OCI-LY7 (cell line): ENCODE data around the gene CDK4.

Source experiments
- CTCF ChIP-seq: fragments of 200-600 bp; sonication (generic); conservative IDR thresholded peaks from 2 replicates; pipeline ENCODE4 v1.5.1; 2014; ENCODE audit warnings: mild to moderate bottlenecking, antibody characterized with exemption, low read length, moderate library complexity, mixed read lengths
- EZH2phosphoT487 ChIP-seq: fragments of 200-600 bp; sonication (generic); IDR thresholded peaks from 2 replicates; pipeline ENCODE4 v1.6.1; 2018; ENCODE audit warnings: low read depth, borderline replicate concordance, mild to moderate bottlenecking, mixed run types, antibody characterized with exemption, low read length, moderate library complexity, mixed read lengths

GRCh38 chr12:57771873-57772428 lies 19.8 kb upstream of the CDK4 start, which contains the start of gene METTL1:
- TF ChIP-seq CTCF (no peak), EZH2phosphoT487 (no peak)
